Measurements from ENCODE around the gene STXBP6. TPM values are rescaled to one million over a fixed set of nuclear protein-coding genes. Genes with fewer than 3 reads are reported as not detected.

The STXBP6 gene
- total and polyA plus RNA-seq, 12 donors: 0.06 to 3.7 (median 0.68) TPM

- H3K36me3 ChIP-seq (replicated peaks in 1 of 2): no peaks in the 10 kb centered on the region
- TF ChIP-seq POLR2A (IDR thresholded peaks at IDR 0.05): no peak
- TF ChIP-seq, protein P1, sequence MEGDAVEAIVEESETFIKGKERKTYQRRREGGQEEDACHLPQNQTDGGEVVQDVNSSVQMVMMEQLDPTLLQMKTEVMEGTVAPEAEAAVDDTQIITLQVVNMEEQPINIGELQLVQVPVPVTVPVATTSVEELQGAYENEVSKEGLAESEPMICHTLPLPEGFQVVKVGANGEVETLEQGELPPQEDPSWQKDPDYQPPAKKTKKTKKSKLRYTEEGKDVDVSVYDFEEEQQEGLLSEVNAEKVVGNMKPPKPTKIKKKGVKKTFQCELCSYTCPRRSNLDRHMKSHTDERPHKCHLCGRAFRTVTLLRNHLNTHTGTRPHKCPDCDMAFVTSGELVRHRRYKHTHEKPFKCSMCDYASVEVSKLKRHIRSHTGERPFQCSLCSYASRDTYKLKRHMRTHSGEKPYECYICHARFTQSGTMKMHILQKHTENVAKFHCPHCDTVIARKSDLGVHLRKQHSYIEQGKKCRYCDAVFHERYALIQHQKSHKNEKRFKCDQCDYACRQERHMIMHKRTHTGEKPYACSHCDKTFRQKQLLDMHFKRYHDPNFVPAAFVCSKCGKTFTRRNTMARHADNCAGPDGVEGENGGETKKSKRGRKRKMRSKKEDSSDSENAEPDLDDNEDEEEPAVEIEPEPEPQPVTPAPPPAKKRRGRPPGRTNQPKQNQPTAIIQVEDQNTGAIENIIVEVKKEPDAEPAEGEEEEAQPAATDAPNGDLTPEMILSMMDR (IDR thresholded peaks at IDR 0.05): no peak
- peak overlapping the region in 1 of 5 donors; percentile 23 for H3K27ac ChIP-seq
- no peaks in the 10 kb centered on the region for H3K27me3 ChIP-seq
- H3K9me3 ChIP-seq (replicated peaks in 1 of 3): no peaks in the 10 kb centered on the region
- peak in 1 of 7 donors; percentile 21 for DNase-seq
- 39 to 48% (median 44%) methylated on average over 13 to 15 of the region's 15 CpGs for WGBS, 4 donors
- intact Hi-C loops (cut with DNase I): no loop called here
- no peaks in the 10 kb centered on the region for H3K4me1 ChIP-seq (replicated peaks in 1 of 2)
- H3K4me3 ChIP-seq: no peak overlapping the region
These were observed 231.7 kb downstream of the STXBP6 start for GRCh38 chr14:24818058-24818822.

DNA sequence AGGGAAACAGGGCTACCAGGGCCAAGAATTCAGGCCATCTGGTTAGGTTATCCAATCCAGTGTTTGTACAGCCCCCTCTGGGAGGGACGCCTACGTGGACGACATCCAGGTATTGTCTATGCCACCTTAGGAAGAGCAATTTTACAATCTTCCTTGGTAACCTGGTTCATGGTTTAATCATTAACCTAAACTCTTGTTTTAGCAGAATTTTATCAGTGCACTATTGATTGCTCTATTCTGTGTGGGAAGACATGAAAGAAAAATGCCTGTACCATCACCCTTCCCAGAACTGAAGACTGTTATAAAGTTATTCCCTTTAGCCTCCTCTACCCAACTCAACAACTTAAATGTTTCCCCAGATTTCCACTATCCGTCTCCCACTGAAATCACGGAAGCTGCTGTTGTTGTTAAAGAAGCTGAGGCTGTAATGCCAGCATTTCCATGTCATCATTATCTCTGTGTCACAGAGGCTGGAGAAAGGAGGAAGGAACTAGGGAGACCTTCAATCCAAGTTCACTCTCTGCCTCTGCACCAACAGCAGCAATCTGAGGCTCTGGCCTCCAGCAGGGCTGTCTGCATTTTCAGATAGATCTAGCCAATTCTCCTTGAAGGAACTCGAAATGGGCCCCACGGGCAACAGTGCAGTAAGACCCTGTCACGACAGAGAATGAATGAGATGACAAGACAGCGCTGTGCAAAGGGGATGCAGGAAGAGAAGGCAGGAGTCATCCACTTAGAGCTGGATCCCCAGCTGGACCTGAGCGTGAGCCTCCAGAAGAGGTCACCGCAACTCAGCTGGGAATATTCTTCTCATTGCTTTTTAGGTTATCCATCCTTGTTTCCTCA is 232.5 kb downstream of the STXBP6 start:
- H3K4me1 ChIP-seq (replicated peaks in 1 of 2): no peaks in the 10 kb centered on the region
- TF ChIP-seq POLR2A (IDR thresholded peaks at IDR 0.05): no peak
- TF ChIP-seq, protein P1 (IDR thresholded peaks at IDR 0.05): no peak
- DNase-seq: no peak
- H3K36me3 ChIP-seq (replicated peaks in 1 of 2): no peaks in the 10 kb centered on the region
- no peak overlapping the region for H3K4me3 ChIP-seq
- 51 to 59% (median 53%) methylated on average over 11 of the region's 11 CpGs for WGBS, 4 donors
- intact Hi-C loops (cut with DNase I): no loop called here
- peak overlapping the region in 1 of 5 donors; percentile 10 for H3K27ac ChIP-seq
- no peaks in the 10 kb centered on the region for H3K9me3 ChIP-seq (replicated peaks in 1 of 3)
- H3K27me3 ChIP-seq: no peaks in the 10 kb centered on the region

- Histone ChIP-seq H3K4me1 (replicated peaks in 1 of 2) (no peaks in the 10 kb centered on the region), H3K4me3 (no peak overlapping the region), H3K27me3 (no peaks in the 10 kb centered on the region), H3K27ac (no peak overlapping the region), H3K9me3 (replicated peaks in 1 of 3) (no peaks in the 10 kb centered on the region), H3K36me3 (replicated peaks in 1 of 2) (no peaks in the 10 kb centered on the region)
- WGBS, 4 donors: 93 to 95% (median 93%) methylated on average over 3 of the region's 3 CpGs
- DNase-seq: no peak
- intact Hi-C loops (cut with DNase I): no loop called here
- no peak for TF ChIP-seq POLR2A (IDR thresholded peaks at IDR 0.05)
- TF ChIP-seq, protein P1 (IDR thresholded peaks at IDR 0.05): no peak
These were observed 233.1 kb downstream of the STXBP6 start for GRCh38 chr14:24816929-24817211.

DNA sequence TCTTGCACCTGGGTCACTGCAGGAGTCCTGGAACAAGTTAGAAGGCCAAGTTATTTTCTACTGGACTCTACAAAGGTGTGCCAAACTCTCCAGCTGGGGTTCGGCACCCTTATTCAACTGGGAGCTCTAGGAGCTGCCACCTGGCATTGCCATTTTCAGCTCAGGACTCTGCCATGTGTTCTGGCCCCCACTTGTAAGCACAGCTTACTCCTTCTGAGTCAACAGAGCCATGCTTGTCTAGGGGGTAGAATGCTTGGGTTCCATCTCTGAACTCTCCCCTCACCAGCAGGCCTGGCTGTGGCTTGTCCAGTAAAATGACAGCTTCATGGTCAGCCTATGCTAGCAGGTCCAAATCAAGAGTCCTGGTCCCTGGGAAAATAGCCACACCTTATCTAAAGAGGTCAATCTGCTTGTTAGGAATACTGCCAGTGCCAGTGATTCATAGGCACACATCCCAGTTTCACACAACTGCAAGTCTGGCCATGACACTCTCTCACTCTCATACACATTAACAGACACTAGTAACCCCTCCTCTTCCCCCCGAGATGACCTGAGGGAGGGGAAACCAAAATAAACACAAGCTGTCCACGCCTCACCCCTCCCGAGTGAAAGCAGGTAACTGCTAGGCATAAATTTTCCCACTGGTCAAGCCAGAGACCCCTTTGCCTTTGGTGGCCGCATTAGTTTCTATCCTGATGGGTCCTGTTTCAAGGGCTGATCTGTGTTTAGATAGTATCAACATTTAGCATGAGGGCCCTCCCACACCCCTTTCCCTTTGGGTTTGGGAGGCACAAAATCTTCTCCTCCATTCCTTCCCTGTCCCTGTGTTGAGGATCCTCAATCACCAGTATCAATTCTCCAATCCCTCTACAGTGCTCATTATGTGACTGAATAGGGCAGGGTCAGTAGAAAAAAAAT is 233.7 kb downstream of the STXBP6 start:
- WGBS, 4 donors: 57 to 74% (median 66%) methylated on average over 3 to 5 of the region's 5 CpGs
- no peaks in the 10 kb centered on the region for H3K27me3 ChIP-seq
- H3K36me3 ChIP-seq (replicated peaks in 1 of 2): no peaks in the 10 kb centered on the region
- peak in 4 of 7 donors; percentile 17 to 51 (median 42) for DNase-seq
- intact Hi-C loops (cut with DNase I): no loop called here
- no peak overlapping the region for H3K4me3 ChIP-seq
- H3K27ac ChIP-seq: no peak overlapping the region
- TF ChIP-seq, protein P1 (IDR thresholded peaks at IDR 0.05): no peak
- no peak for TF ChIP-seq POLR2A (IDR thresholded peaks at IDR 0.05)
- no peaks in the 10 kb centered on the region for H3K9me3 ChIP-seq (replicated peaks in 1 of 3)
- H3K4me1 ChIP-seq (replicated peaks in 1 of 2): no peaks in the 10 kb centered on the region
